HG02885 (cell line): Measurements from ENCODE around the gene RALGDS.

Source experiments
- ATAC-seq: cut with Tn5 transposase; IDR thresholded peaks from one replicate; pipeline ENCODE4 v1.9.1; 2021; ENCODE audit warnings: mild to moderate bottlenecking; ENCODE audit not compliant: unreplicated experiment, poor library complexity

Gene RALGDS

DNA sequence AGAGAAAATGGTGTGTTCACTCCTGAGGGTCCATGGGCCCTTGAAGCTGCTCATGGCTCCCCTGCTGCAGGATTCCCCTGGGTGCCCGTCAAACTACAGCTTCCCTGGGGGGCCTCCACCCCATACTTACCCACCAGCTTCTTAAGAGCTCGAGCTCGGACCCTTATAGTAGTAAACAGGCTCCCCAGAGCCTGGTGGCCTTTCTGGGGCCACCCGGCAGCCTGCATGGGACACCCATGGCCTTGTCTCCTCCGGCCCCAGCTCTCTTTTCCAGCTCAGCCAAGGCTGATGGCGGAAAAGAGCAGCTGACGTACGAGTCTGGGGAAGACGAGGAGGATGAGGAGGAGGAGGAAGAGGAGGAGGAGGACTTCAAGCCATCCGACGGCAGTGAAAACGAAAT, 63.5 kb downstream of the RALGDS start:
- ATAC-seq = no peak

DNA sequence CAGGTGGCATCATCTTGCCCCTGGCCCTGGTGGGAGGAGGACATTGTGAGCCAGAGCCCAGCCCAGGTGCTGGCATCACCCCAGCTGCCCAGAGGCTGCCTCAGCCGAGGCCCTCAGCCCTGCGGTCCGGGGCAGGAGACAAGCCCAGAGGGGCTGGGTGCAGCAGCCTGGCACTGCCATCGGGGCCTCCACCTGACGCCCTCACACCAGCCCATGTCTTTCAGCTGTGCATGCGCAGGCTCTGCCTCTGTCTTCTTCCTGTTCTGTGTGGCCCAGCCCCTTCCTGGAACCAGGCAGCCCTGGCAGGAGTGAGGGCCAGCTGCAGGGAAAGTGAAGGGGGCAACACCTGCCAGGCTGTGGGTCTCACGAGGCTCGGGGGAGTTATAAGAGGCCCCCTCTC, 64.0 kb downstream of the RALGDS start:
- no peak for ATAC-seq

DNA sequence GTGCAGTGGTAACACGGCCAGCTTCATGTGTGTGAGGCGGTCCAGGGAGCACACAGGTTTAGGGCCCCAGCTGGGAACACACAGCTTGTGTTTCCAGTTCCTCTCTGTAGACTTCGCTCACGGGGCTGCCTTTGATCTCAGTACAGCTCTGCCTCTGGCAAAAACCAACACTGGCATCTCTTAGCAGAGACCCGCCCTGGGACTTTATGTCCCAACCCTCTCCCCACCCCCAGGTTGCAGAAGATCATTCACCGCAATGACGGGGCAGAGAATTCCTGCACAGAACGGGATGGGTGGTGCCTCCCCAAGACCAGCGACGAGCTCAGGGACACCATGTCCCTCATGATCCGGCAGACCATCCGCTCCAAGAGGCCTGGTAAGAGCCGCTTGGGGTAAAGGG, 64.5 kb downstream of the RALGDS start:
- ATAC-seq = no peak

DNA sequence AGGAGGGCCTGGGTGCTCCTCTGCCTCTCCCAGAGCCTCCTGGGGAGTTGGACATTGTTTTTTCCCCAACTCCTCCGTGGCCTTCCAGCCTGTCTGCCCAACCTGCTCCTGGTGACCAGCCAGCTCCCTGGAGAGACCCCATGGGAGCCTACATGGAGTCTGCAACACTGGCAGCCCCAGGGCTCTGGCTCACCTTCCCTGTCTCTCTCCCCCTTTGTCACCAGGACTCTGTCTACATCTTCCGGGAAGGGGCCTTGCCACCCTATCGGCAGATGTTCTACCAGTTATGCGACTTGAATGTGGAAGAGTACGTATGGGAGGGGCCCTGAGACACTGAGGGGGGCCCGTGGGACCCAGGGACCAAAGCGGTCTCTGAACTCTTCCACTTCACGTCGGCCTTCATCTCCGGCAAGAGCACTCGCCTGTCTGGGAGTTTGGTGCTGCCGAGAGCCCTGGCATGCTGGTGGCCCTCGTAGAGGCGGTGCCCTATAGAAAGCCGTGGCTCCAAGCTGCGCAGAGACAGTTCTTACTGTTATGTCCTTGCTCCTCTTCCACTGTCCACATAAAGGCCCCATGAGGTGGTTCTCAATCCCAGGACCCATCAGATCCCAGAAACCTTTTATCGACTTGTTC, 65.1 kb downstream of the RALGDS start:
- no peak for ATAC-seq

DNA sequence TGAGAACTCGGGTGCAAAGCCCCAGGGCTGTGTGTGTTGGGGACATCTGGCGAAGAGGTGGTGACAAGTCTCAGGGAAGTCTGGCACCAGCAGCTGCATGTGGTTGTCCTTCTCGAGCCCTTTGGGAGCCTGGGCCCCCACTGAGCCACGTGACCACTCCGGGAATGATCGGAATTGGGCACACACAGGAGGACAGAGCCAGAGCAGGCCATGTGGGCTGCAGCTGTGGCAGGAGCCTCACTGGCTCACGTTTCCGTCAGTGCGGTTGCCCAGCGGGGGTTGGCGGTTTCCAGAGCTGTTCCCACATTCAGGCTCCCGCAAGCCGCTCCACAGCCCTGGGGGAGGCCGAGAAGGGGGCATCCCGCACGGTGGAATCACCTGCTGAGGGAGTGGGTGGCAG, 66.1 kb downstream of the RALGDS start:
- ATAC-seq = no peak

DNA sequence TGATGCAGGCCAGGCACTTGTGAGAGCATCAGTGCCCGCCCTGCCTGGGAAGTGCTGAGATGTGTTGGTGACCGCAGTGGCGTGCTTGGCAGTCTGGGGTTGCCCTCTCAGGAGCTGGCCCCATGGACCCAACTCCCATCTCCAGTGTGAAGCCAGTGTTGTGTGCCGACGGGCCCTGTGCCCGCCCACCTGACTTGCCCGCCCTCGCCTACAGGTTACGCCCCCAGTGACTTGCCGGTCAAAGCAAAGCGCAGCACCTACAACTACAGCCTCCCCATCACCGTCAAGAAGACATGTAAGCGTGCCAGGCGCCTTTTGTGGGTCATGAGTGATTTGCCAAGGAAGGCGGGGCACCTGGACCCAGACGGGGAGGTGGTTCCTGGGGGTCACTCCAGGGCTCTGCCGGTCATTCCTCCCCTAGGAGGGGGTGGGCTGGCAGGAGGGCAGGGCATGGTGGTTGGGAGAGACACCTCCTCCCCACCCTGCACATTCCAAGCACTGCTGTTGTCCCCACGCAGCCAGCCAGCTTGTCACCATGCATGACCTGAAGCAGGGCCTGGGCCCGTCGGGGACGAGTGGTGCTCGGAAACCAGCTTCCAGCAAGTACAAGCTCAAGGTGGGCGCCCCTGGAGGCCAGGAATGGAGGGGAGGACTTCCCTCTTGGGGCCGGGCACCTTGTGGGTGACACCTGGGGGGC, 66.7 kb downstream of the RALGDS start:
- ATAC-seq = no peak

DNA sequence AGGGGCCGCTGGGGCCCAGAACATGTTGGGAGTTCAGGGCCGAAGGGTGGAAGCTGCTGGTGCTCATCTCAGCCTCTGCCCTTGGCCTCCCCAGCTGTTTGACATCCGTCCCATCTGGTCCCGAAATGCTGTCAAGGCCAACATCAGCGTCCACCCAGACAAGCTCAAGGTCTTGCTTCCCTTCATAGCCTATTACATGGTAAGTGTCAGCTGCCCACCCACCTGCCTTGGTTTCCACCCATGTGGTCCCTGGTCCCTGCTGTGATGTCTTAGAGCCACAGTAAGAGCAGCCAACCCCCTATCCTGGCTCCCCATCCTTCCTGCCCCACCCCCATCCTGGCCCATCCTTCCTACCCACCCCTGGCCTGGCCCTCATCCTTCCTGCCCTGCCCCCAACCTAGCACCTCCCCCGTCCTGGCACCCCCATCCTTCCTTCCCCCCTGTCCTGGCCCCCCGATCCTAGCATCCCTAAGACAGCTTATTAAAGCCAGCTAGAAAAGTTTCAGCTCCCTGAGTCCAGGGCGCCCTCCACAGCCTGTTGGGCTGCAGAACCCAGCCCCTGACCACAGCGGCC, 69.0 kb downstream of the RALGDS start:
- no peak for ATAC-seq

DNA sequence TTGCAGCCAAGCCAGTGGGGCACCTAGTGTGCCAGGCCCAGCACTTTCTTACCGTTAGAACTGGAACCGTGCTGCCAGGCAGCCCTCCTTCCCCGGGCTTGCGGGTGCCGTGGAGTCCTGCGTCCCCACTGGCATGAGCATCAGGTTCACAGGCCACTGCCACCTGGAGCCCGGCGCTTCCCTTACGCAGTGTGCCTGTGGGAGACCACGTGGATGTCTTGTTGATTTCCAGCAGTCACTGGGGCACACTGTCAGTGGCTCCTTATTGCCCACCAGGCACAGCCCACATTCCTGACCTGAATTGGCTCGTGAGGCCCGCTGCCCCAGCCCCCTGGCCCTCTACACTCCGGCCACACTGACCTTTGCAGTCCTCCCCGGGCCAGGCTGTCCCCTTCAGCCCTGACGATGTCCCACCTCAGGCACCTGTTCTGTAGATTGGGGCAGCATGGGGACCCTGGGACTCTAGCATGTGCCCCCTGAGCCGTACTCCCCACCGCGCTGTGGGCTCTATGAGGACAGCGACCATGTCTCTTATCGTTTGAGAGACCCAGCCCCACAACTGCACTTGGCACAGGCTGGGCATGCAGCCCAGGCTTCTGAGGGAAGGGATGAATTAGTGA, 69.6 kb downstream of the RALGDS start:
- no peak for ATAC-seq

DNA sequence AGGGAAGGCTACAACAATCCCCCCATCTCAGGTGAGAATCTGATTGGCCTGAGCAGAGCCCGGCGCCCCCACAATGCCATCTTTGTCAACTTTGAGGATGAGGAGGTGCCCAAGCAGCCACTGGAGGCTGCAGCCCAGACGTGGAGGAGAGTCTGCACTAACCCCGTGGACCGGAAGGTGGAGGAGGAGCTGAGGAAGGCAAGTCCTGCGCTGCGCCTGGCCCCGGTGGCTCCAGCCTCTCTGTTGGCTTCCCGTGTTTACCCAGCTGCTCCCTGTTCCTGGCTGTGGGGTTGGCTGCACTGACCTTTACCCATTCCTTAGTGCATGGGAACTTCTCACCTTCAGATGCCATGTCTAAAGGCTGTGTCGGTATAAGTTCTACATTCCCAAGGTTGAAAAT, 70.3 kb downstream of the RALGDS start:
- ATAC-seq = no peak

DNA sequence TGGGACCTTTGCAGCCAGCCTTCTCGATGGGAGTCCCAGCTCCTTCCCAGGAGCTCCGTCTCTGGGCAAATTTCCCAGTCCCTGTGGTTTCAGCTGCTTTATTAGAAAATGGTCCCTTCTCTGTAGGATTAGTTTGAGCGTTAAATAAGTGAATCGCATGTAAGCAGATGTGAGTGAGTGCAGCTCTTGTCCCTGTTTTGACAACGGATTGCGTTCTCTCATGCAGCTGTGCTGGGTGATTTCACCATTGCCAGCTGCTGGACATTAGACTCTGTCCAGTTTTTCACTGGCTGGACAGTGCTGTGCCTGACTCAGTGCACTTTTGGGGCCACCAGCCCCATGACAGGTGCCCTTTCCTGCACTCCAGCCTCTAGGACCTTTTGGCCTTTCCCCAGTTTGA, 70.9 kb downstream of the RALGDS start:
- ATAC-seq = no peak

DNA sequence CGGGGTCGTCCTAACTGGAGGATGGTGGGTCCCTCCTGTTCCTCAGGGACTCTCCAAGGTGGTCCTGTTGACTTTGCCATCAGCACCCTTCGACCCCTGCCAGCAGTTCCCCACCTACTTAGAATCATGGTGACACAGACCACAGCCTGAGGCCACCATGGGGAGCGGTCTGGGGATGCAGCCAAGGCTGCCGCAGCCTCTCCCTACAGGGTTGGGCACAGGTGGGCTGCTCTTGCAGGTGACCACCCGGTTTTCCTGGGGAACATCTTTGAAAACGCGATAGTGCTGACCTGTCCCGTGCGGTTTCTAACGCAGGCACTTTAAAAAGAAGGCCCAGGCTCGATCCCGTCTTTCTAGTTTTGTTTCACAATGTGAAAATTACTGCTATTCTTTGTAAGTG, 72.0 kb downstream of the RALGDS start:
- no peak for ATAC-seq

DNA sequence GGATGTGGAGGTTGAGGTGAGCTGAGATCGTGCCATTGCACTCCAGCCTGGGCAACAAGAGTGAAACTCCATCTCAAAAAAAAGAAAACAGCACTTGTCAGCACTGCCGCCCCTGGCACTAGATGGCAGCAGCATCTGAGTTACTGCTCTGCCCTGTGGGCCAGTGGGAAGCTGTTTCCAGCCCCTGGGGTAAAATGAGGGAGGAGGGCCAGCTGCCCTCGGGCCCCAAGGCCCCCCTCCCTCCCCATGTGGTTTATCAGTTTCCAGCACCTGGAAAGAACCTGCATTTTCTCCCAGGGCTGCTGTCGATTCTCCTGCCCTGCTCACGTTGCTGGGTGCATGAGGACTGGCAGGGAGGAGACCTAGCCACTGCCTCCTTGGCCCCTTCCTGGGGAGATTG, 72.4 kb downstream of the RALGDS start:
- ATAC-seq = no peak
